Measurements from ENCODE around the gene NOL4L. TPM values are rescaled to one million over a fixed set of nuclear protein-coding genes. Genes with fewer than 3 reads are reported as not detected.

NOL4L gene
- total RNA-seq, 4 donors from 2014 or later: 5.9 to 20.5 (median 6.9) TPM

GRCh38 chr20:32436142-32436861 is 148.8 kb downstream of the NOL4L start:
- TF ChIP-seq, protein P1, sequence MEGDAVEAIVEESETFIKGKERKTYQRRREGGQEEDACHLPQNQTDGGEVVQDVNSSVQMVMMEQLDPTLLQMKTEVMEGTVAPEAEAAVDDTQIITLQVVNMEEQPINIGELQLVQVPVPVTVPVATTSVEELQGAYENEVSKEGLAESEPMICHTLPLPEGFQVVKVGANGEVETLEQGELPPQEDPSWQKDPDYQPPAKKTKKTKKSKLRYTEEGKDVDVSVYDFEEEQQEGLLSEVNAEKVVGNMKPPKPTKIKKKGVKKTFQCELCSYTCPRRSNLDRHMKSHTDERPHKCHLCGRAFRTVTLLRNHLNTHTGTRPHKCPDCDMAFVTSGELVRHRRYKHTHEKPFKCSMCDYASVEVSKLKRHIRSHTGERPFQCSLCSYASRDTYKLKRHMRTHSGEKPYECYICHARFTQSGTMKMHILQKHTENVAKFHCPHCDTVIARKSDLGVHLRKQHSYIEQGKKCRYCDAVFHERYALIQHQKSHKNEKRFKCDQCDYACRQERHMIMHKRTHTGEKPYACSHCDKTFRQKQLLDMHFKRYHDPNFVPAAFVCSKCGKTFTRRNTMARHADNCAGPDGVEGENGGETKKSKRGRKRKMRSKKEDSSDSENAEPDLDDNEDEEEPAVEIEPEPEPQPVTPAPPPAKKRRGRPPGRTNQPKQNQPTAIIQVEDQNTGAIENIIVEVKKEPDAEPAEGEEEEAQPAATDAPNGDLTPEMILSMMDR (IDR thresholded peaks at IDR 0.05; ENCODE audit: low read depth): no peak

GRCh38 chr20:32435449-32436107 is 149.6 kb downstream of the NOL4L start:
- TF ChIP-seq, protein P1 (IDR thresholded peaks at IDR 0.05; ENCODE audit: low read depth): no peak

GRCh38 chr20:32434434-32434833 is 150.7 kb downstream of the NOL4L start:
- TF ChIP-seq, protein P1 (IDR thresholded peaks at IDR 0.05; ENCODE audit: low read depth): no peak

DNA sequence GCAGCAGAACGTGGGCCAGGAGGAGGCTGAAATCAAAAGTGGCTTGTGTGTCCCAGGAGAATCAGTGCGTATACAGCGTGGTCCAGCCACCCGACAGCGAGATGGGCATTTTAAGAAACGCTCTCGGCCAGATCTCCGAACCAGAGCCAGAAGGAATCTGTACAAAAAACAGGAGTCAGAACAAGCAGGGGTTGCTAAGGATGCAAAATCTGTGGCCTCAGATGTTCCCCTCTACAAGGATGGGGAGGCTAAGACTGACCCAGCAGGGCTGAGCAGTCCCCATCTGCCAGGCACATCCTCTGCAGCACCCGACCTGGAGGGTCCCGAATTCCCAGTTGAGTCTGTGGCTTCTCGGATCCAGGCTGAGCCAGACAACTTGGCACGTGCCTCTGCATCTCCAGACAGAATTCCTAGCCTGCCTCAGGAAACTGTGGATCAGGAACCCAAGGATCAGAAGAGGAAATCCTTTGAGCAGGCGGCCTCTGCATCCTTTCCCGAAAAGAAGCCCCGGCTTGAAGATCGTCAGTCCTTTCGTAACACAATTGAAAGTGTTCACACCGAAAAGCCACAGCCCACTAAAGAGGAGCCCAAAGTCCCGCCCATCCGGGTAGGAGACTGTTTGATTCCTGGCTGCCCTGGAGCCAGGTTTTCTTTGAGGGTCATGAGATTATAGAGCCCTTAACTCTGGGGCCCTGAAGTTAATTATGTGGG is 151.7 kb downstream of the NOL4L start:
- TF ChIP-seq, protein P1 (IDR thresholded peaks at IDR 0.05; ENCODE audit: low read depth): no peak

DNA sequence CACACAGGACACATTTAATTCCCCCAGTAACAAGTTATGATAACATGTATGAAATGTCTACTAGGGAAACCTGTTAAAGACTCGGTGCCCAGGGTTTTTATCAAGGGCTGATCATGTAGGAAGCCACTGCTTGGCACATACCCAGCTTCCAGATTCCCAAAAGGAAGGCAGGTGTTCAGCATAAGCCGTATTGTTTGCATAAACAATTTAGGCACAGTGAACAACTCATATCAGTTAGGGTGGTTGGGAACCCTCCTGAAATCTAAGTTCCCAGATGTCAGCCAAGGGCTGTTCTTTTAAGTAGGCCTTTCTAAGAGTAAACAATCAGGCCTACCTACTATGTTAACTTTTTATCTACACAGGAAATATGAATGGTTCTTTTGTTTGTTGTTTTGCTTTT is 152.9 kb downstream of the NOL4L start:
- TF ChIP-seq, protein P1 (IDR thresholded peaks at IDR 0.05; ENCODE audit: low read depth): no peak

DNA sequence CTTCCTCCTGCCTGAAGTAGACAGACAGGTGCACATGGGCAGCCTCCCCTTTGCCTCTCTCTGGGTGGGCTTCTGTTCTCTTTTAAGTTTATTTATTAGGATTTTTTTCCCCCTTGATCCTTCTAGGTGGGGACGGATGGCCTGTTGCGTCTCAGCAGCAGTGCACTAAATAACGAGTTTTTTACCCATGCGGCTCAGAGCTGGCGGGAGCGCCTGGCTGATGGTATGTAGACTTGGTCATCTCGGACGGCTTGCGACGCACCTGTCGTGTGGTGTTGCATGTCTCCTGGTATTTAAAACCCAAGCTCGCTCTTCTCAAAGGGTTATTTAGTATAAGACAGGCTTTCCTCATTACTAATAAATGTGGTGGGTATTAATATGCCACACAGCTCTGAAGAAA is 153.7 kb downstream of the NOL4L start:
- TF ChIP-seq, protein P1 (IDR thresholded peaks at IDR 0.05; ENCODE audit: low read depth): no peak

DNA sequence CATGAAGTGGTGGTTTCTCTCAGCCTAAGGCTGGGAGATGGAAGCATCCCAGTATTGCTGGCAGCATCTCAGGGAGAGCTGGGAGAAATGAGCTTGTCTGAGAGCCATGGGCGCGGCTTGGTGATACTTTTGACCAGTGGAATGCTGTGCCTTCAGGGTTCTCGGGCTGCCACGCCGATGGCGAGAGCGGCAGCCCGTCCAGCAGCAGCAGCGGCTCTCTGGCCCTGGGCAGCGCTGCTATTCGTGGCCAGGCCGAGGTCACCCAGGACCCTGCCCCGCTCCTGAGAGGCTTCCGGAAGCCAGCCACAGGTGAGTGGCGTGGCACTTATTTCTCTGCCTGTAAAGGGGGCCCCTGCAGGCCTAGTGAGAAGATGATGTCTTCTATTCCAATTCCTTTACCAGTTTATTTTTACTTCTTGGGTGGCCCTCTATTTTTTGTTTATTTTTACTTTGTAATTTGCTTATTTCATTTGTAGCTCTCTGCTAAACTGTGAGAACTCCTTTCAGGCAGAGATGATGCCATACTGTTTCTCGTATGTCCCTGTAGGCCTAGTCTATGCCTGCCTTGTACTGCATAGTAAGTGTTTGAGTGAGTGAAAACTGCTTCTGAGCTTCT is 155.3 kb downstream of the NOL4L start:
- TF ChIP-seq, protein P1 (IDR thresholded peaks at IDR 0.05; ENCODE audit: low read depth): no peak
